Measurements from ENCODE around the gene FADS1.

The FADS1 gene

DNA sequence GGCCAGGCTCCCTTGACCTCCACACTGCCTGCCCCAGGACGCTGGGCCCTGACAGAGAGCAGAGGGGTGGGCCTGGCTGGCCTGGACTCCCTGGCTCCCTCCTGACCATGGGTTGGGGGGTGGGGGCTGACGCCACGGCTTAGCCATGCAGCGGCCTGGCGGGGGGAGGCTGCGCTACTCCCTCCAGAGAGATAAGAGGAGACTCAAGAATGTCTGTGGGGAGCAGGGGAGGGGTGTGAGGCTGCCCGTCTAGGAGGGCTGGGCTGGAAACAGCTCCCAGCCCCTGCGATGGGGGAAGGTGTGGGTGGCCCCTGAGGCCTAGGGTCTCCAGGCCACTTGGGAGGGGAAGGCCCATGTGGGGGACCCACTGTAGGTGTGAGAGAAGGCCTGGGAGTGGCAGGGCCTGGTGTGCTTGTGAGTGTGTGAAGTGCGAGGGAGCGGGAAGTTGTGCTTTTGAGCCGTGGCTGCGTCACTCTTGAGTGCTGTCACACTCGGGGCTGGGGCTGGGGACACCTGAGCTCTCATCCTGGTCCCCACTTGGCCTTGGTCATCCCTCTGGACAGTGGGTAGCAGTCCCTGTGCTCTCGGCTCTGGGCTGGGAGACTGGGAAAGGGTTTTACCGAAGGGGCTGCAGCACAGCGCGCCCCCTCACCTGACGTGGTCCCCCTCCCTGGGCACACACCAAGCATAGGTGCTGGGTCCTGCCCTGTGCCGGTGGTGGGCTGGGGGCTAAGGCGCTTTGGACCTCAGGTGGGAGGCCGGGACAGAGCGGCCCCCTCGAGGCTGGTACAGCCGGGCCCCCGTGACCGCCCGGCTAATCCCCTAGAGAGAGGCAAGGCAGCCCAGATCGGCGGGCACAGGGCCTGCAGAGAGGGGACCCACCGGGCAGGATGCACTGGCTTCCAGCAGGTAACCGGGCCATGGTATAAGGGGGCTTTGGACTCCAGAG lies 62.0 kb downstream of the FADS1 start:
- DNase-seq (ENCODE audit: extremely low read depth, low read depth): no peak
- H3K4me3 ChIP-seq (replicated peaks; ENCODE audit: low read depth, low read length): no peak overlapping the region
- TF ChIP-seq, protein P1, sequence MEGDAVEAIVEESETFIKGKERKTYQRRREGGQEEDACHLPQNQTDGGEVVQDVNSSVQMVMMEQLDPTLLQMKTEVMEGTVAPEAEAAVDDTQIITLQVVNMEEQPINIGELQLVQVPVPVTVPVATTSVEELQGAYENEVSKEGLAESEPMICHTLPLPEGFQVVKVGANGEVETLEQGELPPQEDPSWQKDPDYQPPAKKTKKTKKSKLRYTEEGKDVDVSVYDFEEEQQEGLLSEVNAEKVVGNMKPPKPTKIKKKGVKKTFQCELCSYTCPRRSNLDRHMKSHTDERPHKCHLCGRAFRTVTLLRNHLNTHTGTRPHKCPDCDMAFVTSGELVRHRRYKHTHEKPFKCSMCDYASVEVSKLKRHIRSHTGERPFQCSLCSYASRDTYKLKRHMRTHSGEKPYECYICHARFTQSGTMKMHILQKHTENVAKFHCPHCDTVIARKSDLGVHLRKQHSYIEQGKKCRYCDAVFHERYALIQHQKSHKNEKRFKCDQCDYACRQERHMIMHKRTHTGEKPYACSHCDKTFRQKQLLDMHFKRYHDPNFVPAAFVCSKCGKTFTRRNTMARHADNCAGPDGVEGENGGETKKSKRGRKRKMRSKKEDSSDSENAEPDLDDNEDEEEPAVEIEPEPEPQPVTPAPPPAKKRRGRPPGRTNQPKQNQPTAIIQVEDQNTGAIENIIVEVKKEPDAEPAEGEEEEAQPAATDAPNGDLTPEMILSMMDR (IDR thresholded peaks at IDR 0.05; ENCODE audit: low read depth, low read length, missing control alignments): no peak

DNA sequence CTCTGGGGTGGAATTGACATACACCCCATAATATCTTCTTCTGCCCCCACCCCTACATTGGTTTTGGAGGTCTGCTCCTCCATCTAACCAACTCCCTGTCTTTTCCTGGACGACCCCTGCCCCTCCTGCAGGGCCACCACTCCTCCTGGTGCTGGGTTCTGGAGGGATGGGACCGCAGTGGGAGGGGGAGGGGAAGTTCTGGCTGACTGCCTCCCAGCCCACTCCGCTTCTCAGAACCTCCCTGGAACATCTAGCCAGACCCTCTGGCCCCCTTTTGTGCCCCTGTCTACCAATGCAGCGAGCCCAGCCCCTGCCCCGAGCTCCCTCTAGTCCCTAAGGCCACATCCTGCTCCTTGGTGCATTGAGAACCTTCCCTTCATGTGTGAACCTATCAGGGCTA lies 63.1 kb downstream of the FADS1 start:
- DNase-seq (ENCODE audit: extremely low read depth, low read depth): no peak
- H3K4me3 ChIP-seq (replicated peaks; ENCODE audit: low read depth, low read length): no peak overlapping the region
- TF ChIP-seq, protein P1 (IDR thresholded peaks at IDR 0.05; ENCODE audit: low read depth, low read length, missing control alignments): no peak

DNA sequence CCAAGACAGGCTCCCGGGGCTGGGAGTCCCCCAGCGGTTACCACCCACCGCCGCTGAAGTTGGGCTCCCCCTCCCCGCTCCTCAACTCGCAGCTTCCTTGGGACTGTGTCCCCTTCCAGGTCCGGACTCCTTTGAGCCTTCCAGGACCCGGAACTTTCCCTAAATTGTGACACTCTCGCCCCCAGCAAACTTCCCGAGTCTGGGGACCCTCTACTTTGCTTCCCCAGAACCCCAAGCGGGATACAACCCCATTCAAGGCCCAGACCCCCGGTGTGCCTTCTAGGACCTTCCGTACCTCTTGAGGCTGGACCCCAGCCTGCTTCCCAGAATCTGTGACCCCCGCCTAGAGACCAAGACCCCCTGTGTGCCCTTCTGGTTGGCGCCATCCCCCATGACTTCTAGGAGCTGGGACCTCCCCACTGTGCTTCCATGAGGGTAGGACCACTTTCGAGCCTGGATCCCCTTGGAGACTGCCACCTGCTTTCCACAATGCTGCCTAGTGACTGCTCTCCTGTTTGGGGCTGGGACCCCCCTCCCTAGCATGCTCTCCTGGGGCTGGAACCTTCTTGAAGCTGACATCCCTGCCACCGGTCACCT lies 63.8 kb downstream of the FADS1 start:
- TF ChIP-seq, protein P1 (IDR thresholded peaks at IDR 0.05; ENCODE audit: low read depth, low read length, missing control alignments): no peak
- peak overlapping the region; percentile 28 for H3K4me3 ChIP-seq (replicated peaks; ENCODE audit: low read depth, low read length)

DNA sequence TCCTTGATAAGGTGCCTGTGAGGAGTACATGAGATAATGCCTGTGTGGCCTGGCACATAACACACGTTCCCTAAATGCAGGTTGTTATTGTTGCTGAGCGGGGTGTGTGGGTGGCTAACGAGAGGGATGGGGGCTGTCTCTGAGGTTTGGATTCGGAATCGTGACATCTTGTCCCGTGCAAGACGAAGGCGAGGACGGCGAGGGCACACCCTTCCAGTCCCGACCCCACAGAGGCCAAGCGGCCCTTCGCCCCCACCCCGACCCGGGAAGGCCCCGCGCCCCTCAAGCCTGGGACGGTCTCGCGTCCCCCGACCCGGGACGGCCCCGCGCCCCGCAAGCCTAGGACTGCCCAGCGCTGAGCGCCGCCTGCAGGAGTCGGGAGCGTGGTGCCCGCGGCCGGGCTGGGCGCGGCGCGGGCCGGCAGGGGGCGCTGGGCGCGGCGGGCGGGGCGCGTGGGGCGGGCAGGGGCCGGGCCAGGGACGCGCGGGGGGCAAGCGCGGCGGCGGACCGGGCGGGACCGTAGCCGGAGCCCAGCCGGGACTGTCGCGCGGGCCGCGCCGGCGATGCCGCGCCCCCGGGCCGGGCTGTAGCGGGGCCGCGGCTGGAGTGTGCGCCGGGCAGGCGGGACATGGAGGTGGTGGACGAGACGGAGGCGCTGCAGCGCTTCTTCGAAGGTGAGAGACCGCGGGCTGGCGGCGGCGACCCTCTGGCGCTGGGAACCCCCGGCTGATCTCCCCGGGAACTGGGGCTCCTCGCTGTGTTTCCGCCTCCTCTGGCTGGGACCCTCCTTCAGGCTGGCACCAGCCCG lies 64.5 kb downstream of the FADS1 start, which contains the start of gene MYRF:
Gene MYRF (plus strand): TSS at position 520 of the 808 bp plus-strand sequence. CDS start 109 bp downstream, at position 629.
- no peak for DNase-seq (ENCODE audit: extremely low read depth, low read depth)
- TF ChIP-seq, protein P1 (IDR thresholded peaks at IDR 0.05; ENCODE audit: low read depth, low read length, missing control alignments): peak; percentile 38
- H3K4me3 ChIP-seq (replicated peaks; ENCODE audit: low read depth, low read length): peak within 1 kb of the TSS; percentile 28

More for the DNA sequence above, 63.8 kb downstream of the FADS1 start:
- no peak for DNase-seq (ENCODE audit: extremely low read depth, low read depth)

DNA sequence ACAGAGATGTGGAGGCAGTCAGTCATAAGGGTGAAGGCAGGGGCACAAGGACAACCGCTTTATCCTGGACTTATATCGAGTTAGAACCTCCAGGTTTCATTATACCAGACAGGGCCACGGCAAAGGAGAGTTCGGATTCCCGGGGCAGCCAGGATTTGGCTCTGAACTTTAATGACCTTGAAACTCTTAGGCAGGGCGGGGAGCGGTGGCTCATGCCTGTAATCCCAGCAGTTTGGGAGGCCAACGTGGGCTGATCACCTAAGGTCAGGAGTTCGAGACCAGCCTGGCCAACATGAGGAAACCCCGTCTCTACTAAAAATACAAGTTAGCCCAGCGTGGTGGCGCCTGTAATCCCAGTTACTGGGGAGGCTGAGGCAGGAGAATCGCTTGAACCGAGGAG lies 65.4 kb downstream of the FADS1 start:
- DNase-seq (ENCODE audit: extremely low read depth, low read depth): no peak
- TF ChIP-seq, protein P1 (IDR thresholded peaks at IDR 0.05; ENCODE audit: low read depth, low read length, missing control alignments): no peak
- H3K4me3 ChIP-seq (replicated peaks; ENCODE audit: low read depth, low read length): no peak overlapping the region

DNA sequence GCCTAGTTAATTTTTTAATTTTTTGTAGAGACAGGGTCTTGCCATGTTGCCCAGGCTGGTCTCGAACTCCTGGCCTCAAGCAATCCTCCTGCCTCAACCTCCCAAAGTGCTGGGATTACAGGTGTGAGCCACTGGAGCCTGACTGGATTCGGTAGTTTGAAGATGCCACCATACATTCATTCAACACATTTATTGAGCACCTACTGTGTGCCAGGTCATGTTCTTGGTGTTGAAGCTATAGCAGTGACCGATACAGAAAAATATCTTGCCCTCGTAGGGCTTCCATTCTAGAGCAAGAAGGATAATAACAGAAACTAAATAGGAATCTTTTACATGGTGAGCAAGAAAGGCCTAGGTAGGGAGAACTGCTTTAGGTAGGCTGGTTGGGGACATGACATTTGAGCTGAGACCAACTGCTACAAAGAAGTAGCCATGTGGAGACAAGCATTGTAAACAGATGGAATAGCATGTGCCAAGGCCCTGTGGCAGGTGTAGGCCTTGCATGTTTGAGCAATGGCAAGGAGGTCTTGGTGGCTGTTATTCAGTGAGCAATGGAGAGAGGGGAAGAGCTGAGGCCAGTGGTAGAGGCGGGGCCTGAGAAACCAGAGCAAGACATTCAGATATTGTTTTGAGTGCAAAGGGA lies 66.1 kb downstream of the FADS1 start:
- TF ChIP-seq, protein P1 (IDR thresholded peaks at IDR 0.05; ENCODE audit: low read depth, low read length, missing control alignments): no peak
- DNase-seq (ENCODE audit: extremely low read depth, low read depth): no peak
- no peak overlapping the region for H3K4me3 ChIP-seq (replicated peaks; ENCODE audit: low read depth, low read length)

Measured in HFF-Myc (cell line).